Adrenal gland (tissue), 5 donors: ENCODE results near the gene FAM78B.

Experiments used
- POLR2A ChIP-seq, 2 donors: fragments of 450-650 bp; IDR thresholded peaks; one replicate each; pipeline ENCODE4 v1.6.1; 2017; ENCODE audit warnings: antibody characterized with exemption in 2 of 2, mild to moderate bottlenecking in 2 of 2, moderate library complexity in 1 of 2
- TF ChIP-seq, protein P1 (sequence below), 6 experiments: fragments of 450-650 bp in 4 of 6; fragments of 200-600 bp in 2 of 6; sonication (generic) in 1 of 6; IDR thresholded peaks; 1 replicate in 5 of 6; 2 replicates in 1 of 6; pipeline versions ENCODE4 v1.5.1 to v1.8.0; 2016 to 2021; ENCODE audit warnings: antibody characterized with exemption in 6 of 6, mild to moderate bottlenecking in 2 of 6, moderate library complexity in 1 of 6
- donor health status: DM: no; HTN: no; CAD: no.

GRCh38 chr1:166202546-166202945, 35.7 kb upstream of the FAM78B start:
- TF ChIP-seq POLR2A (IDR thresholded peaks at IDR 0.05) = no peak
- TF ChIP-seq, protein P1, sequence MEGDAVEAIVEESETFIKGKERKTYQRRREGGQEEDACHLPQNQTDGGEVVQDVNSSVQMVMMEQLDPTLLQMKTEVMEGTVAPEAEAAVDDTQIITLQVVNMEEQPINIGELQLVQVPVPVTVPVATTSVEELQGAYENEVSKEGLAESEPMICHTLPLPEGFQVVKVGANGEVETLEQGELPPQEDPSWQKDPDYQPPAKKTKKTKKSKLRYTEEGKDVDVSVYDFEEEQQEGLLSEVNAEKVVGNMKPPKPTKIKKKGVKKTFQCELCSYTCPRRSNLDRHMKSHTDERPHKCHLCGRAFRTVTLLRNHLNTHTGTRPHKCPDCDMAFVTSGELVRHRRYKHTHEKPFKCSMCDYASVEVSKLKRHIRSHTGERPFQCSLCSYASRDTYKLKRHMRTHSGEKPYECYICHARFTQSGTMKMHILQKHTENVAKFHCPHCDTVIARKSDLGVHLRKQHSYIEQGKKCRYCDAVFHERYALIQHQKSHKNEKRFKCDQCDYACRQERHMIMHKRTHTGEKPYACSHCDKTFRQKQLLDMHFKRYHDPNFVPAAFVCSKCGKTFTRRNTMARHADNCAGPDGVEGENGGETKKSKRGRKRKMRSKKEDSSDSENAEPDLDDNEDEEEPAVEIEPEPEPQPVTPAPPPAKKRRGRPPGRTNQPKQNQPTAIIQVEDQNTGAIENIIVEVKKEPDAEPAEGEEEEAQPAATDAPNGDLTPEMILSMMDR (IDR thresholded peaks at IDR 0.05) = no peak
